ENCODE data around the gene CAPN1.

Gene CAPN1

DNA sequence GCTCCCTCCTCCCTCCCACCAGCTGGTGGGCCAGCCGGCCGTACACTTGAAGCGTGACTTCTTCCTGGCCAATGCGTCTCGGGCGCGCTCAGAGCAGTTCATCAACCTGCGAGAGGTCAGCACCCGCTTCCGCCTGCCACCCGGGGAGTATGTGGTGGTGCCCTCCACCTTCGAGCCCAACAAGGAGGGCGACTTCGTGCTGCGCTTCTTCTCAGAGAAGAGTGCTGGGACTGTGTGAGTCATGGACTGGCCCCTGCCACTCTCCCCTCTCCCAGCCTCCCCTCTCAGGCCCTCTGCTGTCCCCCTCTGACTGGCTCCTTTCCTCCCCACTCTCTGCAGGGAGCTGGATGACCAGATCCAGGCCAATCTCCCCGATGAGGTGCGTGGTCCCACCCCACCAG is 24.7 kb downstream of the CAPN1 start:
- Histone ChIP-seq H2AFZ (ENCODE audit: low read length) (no peak overlapping the region), H3K4me3 (ENCODE audit: low read length) (no peak overlapping the region), H3F3A (ENCODE audit: insufficient read depth, low read length) (no peaks in the 10 kb centered on the region), H3K27ac (ENCODE audit: low read length) (no peak overlapping the region), H3K4me1 (ENCODE audit: low read length) (no peaks in the 10 kb centered on the region), H3K9me3 (replicated peaks; ENCODE audit: insufficient read depth, low read length) (no peaks in the 10 kb centered on the region), H3K79me2 (ENCODE audit: low read length) (no peaks in the 10 kb centered on the region), H4K20me1 (ENCODE audit: insufficient read depth, low read length) (no peaks in the 10 kb centered on the region), H3K27me3 (replicated peaks; ENCODE audit: insufficient read depth, low read length) (no peaks in the 10 kb centered on the region), H3K9ac (ENCODE audit: low read length) (no peak overlapping the region), H3K36me3 (replicated peaks; ENCODE audit: insufficient read depth, low read length) (no peaks in the 10 kb centered on the region), H3K9me2 (replicated peaks; ENCODE audit: insufficient read depth, low read length) (no peaks in the 10 kb centered on the region), H3K4me2 (ENCODE audit: low read depth, low read length) (no peak overlapping the region)
- no peak for TF ChIP-seq EZH2phosphoT487 (IDR thresholded peaks at IDR 0.05; ENCODE audit: low read length)
- TF ChIP-seq EZH2 (optimal IDR thresholded peaks at IDR 0.05; ENCODE audit: low read depth, low read length): no peak
- TF ChIP-seq, protein P1, sequence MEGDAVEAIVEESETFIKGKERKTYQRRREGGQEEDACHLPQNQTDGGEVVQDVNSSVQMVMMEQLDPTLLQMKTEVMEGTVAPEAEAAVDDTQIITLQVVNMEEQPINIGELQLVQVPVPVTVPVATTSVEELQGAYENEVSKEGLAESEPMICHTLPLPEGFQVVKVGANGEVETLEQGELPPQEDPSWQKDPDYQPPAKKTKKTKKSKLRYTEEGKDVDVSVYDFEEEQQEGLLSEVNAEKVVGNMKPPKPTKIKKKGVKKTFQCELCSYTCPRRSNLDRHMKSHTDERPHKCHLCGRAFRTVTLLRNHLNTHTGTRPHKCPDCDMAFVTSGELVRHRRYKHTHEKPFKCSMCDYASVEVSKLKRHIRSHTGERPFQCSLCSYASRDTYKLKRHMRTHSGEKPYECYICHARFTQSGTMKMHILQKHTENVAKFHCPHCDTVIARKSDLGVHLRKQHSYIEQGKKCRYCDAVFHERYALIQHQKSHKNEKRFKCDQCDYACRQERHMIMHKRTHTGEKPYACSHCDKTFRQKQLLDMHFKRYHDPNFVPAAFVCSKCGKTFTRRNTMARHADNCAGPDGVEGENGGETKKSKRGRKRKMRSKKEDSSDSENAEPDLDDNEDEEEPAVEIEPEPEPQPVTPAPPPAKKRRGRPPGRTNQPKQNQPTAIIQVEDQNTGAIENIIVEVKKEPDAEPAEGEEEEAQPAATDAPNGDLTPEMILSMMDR (IDR thresholded peaks at IDR 0.05; ENCODE audit: low read length): no peak
- no peak for DNase-seq

DNA sequence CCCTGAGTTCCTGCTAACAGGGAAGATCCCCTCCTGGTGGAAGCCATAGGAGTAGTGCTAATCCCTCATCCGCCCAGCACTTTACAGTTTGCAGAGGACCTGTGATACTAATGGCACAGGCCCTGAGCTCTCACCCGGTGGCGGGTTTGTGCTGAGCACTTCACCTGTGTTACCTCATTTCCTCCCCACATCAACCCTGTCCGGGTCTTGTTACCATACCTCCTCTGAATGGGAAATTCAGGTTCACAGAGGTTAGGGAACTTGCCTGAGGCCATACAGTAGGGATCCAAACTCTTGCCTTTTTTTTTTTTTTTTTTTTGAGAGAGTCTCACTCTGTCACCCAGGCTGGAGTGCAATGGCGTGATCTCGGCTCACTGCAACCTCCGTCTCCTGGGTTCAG is 25.2 kb downstream of the CAPN1 start:
- Histone ChIP-seq H3K36me3 (replicated peaks; ENCODE audit: insufficient read depth, low read length) (no peaks in the 10 kb centered on the region), H3K4me1 (ENCODE audit: low read length) (no peaks in the 10 kb centered on the region), H3K9me2 (replicated peaks; ENCODE audit: insufficient read depth, low read length) (no peaks in the 10 kb centered on the region), H2AFZ (ENCODE audit: low read length) (no peak overlapping the region), H3K4me2 (ENCODE audit: low read depth, low read length) (no peak overlapping the region), H3K9ac (ENCODE audit: low read length) (no peak overlapping the region), H3K4me3 (ENCODE audit: low read length) (no peak overlapping the region), H3K9me3 (replicated peaks; ENCODE audit: insufficient read depth, low read length) (no peaks in the 10 kb centered on the region), H4K20me1 (ENCODE audit: insufficient read depth, low read length) (no peaks in the 10 kb centered on the region), H3K27ac (ENCODE audit: low read length) (no peak overlapping the region), H3K79me2 (ENCODE audit: low read length) (no peaks in the 10 kb centered on the region), H3F3A (ENCODE audit: insufficient read depth, low read length) (no peaks in the 10 kb centered on the region), H3K27me3 (replicated peaks; ENCODE audit: insufficient read depth, low read length) (no peaks in the 10 kb centered on the region)
- TF ChIP-seq EZH2phosphoT487 (IDR thresholded peaks at IDR 0.05; ENCODE audit: low read length) (no peak), EZH2 (optimal IDR thresholded peaks at IDR 0.05; ENCODE audit: low read depth, low read length) (no peak)
- TF ChIP-seq, protein P1 (IDR thresholded peaks at IDR 0.05; ENCODE audit: low read length): no peak
- no peak for DNase-seq

DNA sequence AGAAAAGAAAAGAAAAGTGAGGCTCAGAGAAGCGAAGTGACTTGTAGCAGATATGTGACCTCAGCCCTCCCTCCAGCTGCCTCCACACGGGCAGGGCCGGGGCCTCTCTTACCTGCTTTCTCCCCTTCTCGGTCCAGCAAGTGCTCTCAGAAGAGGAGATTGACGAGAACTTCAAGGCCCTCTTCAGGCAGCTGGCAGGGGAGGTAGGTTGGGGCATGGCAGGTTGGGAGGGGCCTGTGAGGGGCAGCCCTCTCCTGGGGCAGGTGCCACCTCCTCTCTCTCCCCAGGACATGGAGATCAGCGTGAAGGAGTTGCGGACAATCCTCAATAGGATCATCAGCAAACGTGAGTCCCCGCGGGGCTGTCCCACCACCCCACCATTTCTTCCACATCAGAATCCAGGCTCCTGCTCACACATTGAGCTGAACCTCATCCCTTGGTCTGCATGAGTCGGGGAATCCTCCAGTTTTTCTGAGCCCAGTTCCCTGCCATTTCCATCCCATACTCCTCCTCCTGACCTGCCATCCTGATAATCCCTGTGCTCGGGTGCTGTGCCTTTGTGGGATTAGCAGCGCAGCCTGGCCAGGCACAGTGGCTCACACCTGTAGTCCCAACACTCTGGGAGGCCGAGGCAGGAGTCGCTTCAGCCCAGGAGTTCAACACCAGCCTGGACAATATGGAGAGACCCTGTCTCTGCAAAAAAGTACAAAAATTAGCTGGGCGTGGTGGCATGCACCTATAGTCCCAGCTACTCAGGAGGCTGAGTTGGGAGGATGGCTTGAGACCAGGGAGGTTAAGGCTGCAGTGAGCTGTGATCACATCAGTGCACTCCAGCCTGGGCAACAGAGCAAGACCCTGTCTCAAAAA is 26.4 kb downstream of the CAPN1 start:
- Histone ChIP-seq H3K27ac (ENCODE audit: low read length) (no peak overlapping the region), H3K4me1 (ENCODE audit: low read length) (no peaks in the 10 kb centered on the region), H2AFZ (ENCODE audit: low read length) (no peak overlapping the region), H3F3A (ENCODE audit: insufficient read depth, low read length) (no peaks in the 10 kb centered on the region), H3K27me3 (replicated peaks; ENCODE audit: insufficient read depth, low read length) (no peaks in the 10 kb centered on the region), H3K9ac (ENCODE audit: low read length) (no peak overlapping the region), H3K4me2 (ENCODE audit: low read depth, low read length) (no peak overlapping the region), H3K4me3 (ENCODE audit: low read length) (no peak overlapping the region), H3K9me2 (replicated peaks; ENCODE audit: insufficient read depth, low read length) (no peaks in the 10 kb centered on the region), H3K36me3 (replicated peaks; ENCODE audit: insufficient read depth, low read length) (no peaks in the 10 kb centered on the region), H3K9me3 (replicated peaks; ENCODE audit: insufficient read depth, low read length) (no peaks in the 10 kb centered on the region), H3K79me2 (ENCODE audit: low read length) (no peaks in the 10 kb centered on the region), H4K20me1 (ENCODE audit: insufficient read depth, low read length) (no peaks in the 10 kb centered on the region)
- TF ChIP-seq, protein P1 (IDR thresholded peaks at IDR 0.05; ENCODE audit: low read length): no peak
- TF ChIP-seq EZH2phosphoT487 (IDR thresholded peaks at IDR 0.05; ENCODE audit: low read length) (no peak), EZH2 (optimal IDR thresholded peaks at IDR 0.05; ENCODE audit: low read depth, low read length) (no peak)
- no peak for DNase-seq

Measured in MM.1S (cell line).